Hair follicle dermal papilla cell (primary cell): Measurements from ENCODE around the gene ATRIP. TPM values are rescaled to one million over a fixed set of nuclear protein-coding genes. Genes with fewer than 3 reads are reported as not detected.

Experiments used
- total RNA-seq: library from RNA; depleted of rRNA; stranded (reverse); fragments of >200 nt; gene quantifications from 2 replicates; pipeline ENCODE4 v1.2.3, GENCODE V29; 2012

The ATRIP gene
- 4.1 and 4.7 TPM in 2 replicates for total RNA-seq

DNA sequence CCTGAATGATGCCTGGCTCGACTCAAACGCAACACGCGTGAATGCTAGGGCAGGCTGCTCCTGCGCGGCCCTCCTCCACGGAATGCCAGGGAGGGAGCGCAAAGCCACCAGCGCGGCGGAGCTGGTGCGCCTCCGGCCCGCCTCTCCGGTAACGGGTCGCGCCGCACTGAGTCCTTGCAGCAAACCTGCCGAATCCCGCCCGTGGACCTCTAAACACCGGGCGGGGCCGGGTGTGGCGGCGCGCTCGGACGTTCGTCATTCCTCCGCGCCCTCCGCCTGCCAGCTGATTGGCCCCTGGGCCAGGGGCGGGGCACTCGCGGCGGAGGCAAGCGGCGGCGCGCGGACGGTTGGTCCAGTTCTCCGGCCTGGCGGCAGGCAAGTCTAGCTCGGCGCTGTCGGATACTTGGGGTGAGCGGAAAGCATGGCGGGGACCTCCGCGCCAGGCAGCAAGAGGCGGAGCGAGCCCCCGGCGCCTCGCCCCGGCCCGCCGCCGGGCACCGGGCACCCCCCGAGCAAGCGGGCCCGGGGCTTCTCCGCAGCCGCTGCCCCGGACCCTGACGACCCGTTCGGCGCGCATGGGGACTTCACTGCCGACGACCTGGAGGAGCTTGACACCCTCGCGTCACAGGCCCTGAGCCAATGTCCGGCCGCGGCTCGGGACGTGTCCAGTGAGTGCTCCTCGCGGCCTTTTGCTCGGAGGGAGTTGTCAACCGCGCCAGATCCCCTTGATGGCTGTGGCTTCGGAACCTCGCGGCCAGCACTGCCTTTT, at the start of gene ATRIP:
Gene ATRIP (plus strand): TSS at position 313 of the 769 bp plus-strand sequence. CDS start 109 bp downstream, at position 422.

DNA sequence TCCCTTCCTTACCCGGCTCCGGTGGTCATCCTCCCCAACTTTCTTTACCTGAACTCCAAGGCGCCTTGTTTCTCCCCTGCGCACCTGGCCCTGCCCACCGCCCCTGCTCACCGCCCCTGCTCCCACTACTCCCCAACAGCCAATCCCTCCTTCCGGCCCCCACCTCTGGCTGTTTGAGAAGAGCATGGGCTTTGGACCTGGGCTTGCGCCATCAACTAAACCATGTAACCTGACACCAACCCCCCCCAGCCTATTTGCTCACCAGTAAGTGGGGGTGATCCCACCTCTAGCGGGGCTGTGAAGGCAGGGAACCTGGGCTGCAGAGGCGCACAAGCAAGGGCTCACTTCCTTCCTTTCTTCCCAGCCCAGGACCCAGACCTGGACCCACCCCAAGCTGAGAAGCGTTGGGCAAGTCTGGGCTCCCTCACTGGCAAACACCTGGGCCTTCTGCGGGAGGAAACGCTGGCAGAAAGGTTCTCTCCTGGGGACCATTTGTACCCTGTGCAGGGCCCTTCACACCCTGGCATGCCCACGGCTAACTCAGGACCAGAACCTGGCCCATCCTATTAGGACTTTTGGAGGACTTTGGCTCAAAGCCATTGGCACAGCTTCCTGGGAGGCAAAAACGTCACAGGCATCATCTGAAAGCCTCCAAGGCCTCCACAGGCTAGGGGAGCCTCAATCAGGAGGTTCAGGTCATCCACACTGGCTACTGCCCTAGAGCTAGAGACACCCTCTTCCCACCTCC, 16.4 kb upstream of the ATRIP start, which contains the start of gene PLXNB1:
Gene PLXNB1 (minus strand): TSS at position 127 of the 748 bp plus-strand sequence. CDS start 5,475 bp downstream, outside the sequence.

DNA sequence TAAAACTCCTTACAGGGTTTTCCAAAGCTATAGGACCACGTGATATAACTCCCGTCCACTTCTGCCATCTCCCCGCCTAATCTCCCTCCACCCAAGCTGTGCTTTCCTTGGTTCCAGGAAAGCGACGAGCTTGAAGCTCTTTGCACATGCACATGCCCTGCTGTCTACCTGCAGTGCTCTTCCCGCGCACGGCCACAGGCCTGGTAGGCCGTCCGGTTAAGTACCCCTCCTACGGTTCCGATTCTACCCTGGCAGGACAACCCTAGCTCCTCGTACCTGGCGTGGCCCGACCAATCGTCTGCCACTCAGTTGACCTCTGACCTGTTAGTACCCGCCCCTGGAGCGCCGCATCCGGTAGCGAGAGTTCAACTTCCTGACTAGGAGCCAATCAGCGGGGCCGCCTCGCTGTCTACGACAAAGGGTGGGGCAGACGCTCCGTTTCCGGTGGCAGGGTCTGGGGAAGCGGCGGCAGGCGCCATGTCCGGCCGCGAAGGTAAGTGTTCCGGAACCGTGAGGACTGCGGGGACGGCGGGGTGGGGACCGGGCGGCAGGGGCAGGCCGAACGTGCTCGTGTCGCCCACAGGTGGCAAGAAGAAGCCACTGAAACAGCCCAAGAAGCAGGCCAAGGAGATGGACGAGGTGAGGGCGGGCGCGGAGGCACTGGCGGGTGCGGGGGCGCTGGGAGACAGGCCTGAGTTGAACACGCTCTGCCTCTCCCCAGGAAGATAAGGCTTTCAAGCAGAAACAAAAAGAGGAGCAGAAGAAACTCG, 6.5 kb upstream of the ATRIP start, which contains the start of the genes CCDC51 and TMA7:
Gene CCDC51 (minus strand): TSS at position 300 of the 770 bp plus-strand sequence. CDS start 4,991 bp downstream, outside the sequence.
Gene TMA7 (plus strand): TSS at position 438 of the 770 bp plus-strand sequence. CDS start 40 bp downstream, at position 478.

DNA sequence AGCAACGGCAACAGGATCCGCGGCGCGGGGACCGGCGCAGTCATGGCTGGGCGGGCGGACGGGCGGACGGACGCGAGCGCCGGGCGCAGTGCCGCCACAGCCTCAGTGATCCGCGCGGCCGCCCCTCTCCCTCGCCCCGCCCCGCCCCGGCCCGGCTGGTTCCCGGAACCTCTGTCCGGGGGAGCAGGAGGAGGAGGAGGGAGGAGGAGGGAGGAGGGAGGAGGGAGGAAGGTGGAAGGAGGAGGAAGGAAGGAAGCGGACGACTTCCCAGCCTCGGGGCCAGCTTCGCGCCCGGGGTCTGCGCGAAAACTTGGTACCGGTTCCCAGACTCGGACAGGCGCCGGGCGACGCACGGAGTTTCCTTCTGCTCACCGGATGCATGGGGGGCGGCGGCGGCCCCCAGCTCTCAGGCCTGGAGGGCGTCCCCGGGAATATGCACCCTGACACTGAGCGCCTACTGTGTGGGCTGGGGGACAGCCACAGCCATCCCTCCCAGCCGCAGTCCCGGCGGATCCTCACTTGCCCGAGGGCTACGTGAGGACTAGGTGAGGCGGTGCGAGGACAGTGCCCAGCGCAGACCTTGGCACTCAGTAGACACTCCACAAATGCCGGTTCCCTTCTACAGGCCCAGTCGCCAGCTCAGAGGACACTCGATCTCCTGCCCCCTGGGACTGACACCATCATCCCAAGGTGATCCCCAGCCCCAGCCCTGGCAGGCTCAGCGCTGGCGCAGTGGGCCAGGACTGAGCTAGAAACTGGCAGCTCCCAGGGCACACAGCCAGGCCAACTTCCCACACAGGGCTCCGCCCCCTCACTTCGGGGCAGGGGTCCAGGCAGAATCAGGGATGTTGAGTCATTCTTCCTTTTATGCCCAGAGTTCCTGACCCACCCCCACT, 57.8 kb downstream of the ATRIP start, which contains the start of gene SHISA5:
Gene SHISA5 (minus strand): TSS at position 124 of the 896 bp plus-strand sequence. CDS start 80 bp downstream, at position 44.

Other genes with a start within 250 kb of the ATRIP start
- gene CAMP, start 223.2 kb upstream of the ATRIP start, total RNA-seq = not detected in 2 replicates
- gene ZNF589, start 205.6 kb upstream of the ATRIP start, total RNA-seq = 7.3 and 10.2 TPM in 2 replicates
- gene NME6, start 145.4 kb upstream of the ATRIP start, total RNA-seq = 28.4 and 29.4 TPM in 2 replicates
- not detected in 2 replicates for gene SPINK8, start 113.1 kb upstream of the ATRIP start, total RNA-seq
- 0.12 and 0.32 TPM in 2 replicates for gene FBXW12, start 74.5 kb upstream of the ATRIP start, total RNA-seq
- gene PLXNB1, start 16.7 kb upstream of the ATRIP start, total RNA-seq = 15.4 and 21.1 TPM in 2 replicates
- 8.0 and 10.6 TPM in 2 replicates for gene CCDC51, start 6.6 kb upstream of the ATRIP start, total RNA-seq
- 59.2 and 74.0 TPM in 2 replicates for gene TMA7, start 6.5 kb upstream of the ATRIP start, total RNA-seq
- gene SHISA5, start 57.4 kb downstream of the ATRIP start, total RNA-seq = 116 TPM in 2 replicates
- gene PFKFB4, start 110.1 kb downstream of the ATRIP start, total RNA-seq = 12.8 and 15.7 TPM in 2 replicates
- gene UCN2, start 117.0 kb downstream of the ATRIP start, total RNA-seq = 2.6 and 2.9 TPM in 2 replicates
- gene COL7A1, start 148.6 kb downstream of the ATRIP start, total RNA-seq = 57.8 and 66.9 TPM in 2 replicates
- gene UQCRC1, start 162.9 kb downstream of the ATRIP start, total RNA-seq = 311 and 364 TPM in 2 replicates
- gene TMEM89, start 175.0 kb downstream of the ATRIP start, total RNA-seq = not detected in 2 replicates
- gene SLC26A6, start 188.7 kb downstream of the ATRIP start, total RNA-seq = 25.3 and 35.4 TPM in 2 replicates
- 1.3 and 1.6 TPM in 2 replicates for gene CELSR3, start 216.1 kb downstream of the ATRIP start, total RNA-seq
- 20.2 and 21.1 TPM in 2 replicates for gene NCKIPSD, start 239.2 kb downstream of the ATRIP start, total RNA-seq